Large intestine (tissue), 3 donors: ENCODE data around the gene CFAP47. TPM values are rescaled to one million over a fixed set of nuclear protein-coding genes. Genes with fewer than 3 reads are reported as not detected.

Source experiments
- DNase-seq, 2 donors: peaks; one replicate each; pipeline versions ENCODE4 v3.0.0 to v3.0.0-alpha.2; 2013
- H3K27ac ChIP-seq: one replicate; pipeline ENCODE4 v1.5.1; 2013; ENCODE audit warnings: low read length
- H3K27me3 ChIP-seq: 2 replicates; pipeline ENCODE4 v1.6.1; 2013; ENCODE audit warnings: low read length; ENCODE audit not compliant: control insufficient read depth, insufficient read depth
- H3K36me3 ChIP-seq: 2 replicates; pipeline ENCODE4 v1.6.1; 2013; ENCODE audit warnings: low read length; ENCODE audit not compliant: control insufficient read depth, insufficient read depth
- H3K4me1 ChIP-seq: one replicate; pipeline ENCODE4 v1.6.1; 2013; ENCODE audit warnings: low read length; ENCODE audit not compliant: control insufficient read depth, insufficient read depth
- H3K4me3 ChIP-seq: one replicate; pipeline ENCODE4 v1.5.1; 2013; ENCODE audit warnings: low read length
- H3K9me3 ChIP-seq: one replicate; pipeline ENCODE4 v1.6.1; 2013; ENCODE audit warnings: mild to moderate bottlenecking, low read depth, low read length, moderate library complexity; ENCODE audit not compliant: control insufficient read depth
- WGBS: methylation state at CpG from one replicate; pipeline ENCODE4 v1.1.5; 2013; ENCODE audit warnings: low lambda C conversion rate; ENCODE audit not compliant: insufficient coverage; 5-methylcytosine and 5-hydroxymethylcytosine counted together
- polyA plus RNA-seq: library from polyadenylated mRNA; unstranded; fragments of 120-200 nt; gene quantifications from one replicate; pipeline ENCODE4 v1.2.1, GENCODE V29; 2013

The CFAP47 gene
- polyA plus RNA-seq, 1 donor: 0.04 TPM

- no peaks in the 10 kb centered on the region for H3K9me3 ChIP-seq
- no peak for DNase-seq
- WGBS: no CpG with 5 or more reads among the region's 1 CpG
- no peaks in the 10 kb centered on the region for H3K27me3 ChIP-seq
- no peaks in the 10 kb centered on the region for H3K36me3 ChIP-seq
- H3K4me3 ChIP-seq: no peak overlapping the region
- H3K4me1 ChIP-seq: no peaks in the 10 kb centered on the region
- no peak overlapping the region for H3K27ac ChIP-seq
Observed at GRCh38 chrX:36357855-36358254, 438.3 kb downstream of the CFAP47 start.

DNA sequence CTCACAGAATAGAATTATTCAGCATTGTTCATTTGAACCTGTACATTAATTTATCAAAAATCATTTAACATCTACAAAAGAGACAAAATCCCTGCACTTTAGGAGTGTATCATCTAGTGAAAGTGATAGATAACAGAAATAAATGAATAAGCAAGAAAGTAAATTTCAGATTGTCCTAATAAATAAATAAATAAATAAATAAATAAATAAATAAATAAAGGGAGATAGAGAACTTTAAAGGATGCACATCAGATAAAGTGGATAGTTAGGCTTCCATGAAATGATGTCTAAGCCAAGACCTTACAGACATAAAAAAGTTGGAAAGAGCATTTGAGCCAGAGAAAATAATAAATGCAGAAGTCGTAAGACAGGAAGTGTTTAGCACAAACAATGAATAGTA lies 444.7 kb downstream of the CFAP47 start:
- 100% methylated on average over 1 of the region's 1 CpG for WGBS

GRCh38 chrX:36383495-36383894 lies 464.0 kb downstream of the CFAP47 start:
- H3K27me3 ChIP-seq: no peaks in the 10 kb centered on the region
- H3K36me3 ChIP-seq: no peaks in the 10 kb centered on the region
- WGBS: no CpG with 5 or more reads among the region's 4 CpGs
- no peaks in the 10 kb centered on the region for H3K9me3 ChIP-seq
- no peak overlapping the region for H3K27ac ChIP-seq
- no peaks in the 10 kb centered on the region for H3K4me1 ChIP-seq
- DNase-seq: no peak
- no peak overlapping the region for H3K4me3 ChIP-seq

More for the DNA sequence above, 444.7 kb downstream of the CFAP47 start:
- Histone ChIP-seq H3K27me3 (no peaks in the 10 kb centered on the region), H3K36me3 (no peaks in the 10 kb centered on the region), H3K4me1 (no peaks in the 10 kb centered on the region), H3K27ac (no peak overlapping the region), H3K9me3 (no peaks in the 10 kb centered on the region), H3K4me3 (no peak overlapping the region)
- DNase-seq: no peak

DNA sequence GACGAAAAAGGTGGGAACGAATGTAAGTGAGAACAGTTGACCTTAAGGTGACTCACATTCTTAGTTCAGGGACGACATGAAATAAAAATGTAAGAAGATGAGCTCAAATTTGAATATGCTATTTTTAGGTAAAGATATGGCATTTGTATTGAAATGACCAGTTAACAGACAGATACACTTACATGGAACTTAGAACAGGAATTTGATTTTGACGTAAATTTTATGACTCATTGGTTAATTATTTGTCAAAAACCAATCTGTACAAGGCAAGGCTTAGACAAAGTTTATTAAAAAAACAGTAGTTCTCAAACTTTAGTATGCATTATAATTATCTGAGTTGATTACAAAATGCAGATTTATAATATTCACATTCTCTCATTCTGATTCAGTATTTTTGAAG lies 469.4 kb downstream of the CFAP47 start:
- DNase-seq: no peak
- Histone ChIP-seq H3K27me3 (no peaks in the 10 kb centered on the region), H3K36me3 (no peaks in the 10 kb centered on the region), H3K27ac (no peak overlapping the region), H3K4me1 (no peaks in the 10 kb centered on the region), H3K9me3 (no peaks in the 10 kb centered on the region), H3K4me3 (no peak overlapping the region)
- 92% methylated on average over 2 of the region's 4 CpGs for WGBS

GRCh38 chrX:36401774-36402173 lies 482.2 kb downstream of the CFAP47 start:
- no CpG with 5 or more reads among the region's 3 CpGs for WGBS
- H3K4me3 ChIP-seq: no peak overlapping the region
- H3K27ac ChIP-seq: no peak overlapping the region
- H3K27me3 ChIP-seq: no peaks in the 10 kb centered on the region
- no peaks in the 10 kb centered on the region for H3K9me3 ChIP-seq
- no peak for DNase-seq
- H3K36me3 ChIP-seq: no peaks in the 10 kb centered on the region
- no peaks in the 10 kb centered on the region for H3K4me1 ChIP-seq

DNA sequence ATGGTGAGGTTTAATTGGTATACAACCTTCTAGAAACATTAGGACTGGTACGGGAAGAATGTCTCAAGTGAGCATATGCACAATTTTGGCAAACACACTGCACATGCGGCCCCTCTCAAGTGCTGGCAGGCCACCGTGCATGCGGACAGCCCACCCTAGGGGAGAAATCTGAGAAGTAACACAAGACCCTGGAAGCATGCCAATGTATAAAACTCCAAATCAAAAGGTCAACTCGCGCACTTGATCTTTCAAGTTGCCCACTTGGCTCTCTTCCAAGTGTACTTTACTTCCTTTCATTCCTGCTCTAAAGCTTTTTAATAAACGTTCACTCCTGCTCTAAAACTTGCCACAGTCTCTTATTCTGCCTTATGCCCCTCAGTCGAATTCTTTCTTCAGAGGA lies 488.3 kb downstream of the CFAP47 start:
- H3K4me3 ChIP-seq: no peak overlapping the region
- no peaks in the 10 kb centered on the region for H3K9me3 ChIP-seq
- no peaks in the 10 kb centered on the region for H3K36me3 ChIP-seq
- no peak overlapping the region for H3K27ac ChIP-seq
- no CpG with 5 or more reads among the region's 8 CpGs for WGBS
- no peaks in the 10 kb centered on the region for H3K4me1 ChIP-seq
- no peak for DNase-seq
- no peaks in the 10 kb centered on the region for H3K27me3 ChIP-seq

DNA sequence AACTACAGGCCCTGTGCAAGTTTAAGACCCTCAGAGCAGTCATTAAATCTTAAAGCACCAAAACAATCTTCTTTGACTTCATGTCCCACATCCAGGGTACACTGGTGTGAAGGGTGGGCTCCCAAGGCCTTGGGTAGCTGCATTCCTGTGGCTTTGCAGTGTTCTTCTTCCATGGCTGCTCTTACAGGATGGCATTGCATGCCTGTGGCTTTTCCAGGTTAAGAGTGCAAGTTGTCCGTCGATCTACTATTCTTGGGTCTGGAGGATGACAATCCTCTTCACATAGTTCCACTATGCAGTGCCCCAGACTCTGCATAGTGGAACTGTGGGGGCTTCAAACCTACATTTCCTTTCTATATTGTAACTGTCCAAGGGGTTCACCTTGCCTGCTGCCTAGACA lies 494.5 kb downstream of the CFAP47 start:
- WGBS: no CpG with 5 or more reads among the region's 2 CpGs
- no peak overlapping the region for H3K27ac ChIP-seq
- no peaks in the 10 kb centered on the region for H3K36me3 ChIP-seq
- no peaks in the 10 kb centered on the region for H3K9me3 ChIP-seq
- H3K4me1 ChIP-seq: no peaks in the 10 kb centered on the region
- DNase-seq: no peak
- H3K27me3 ChIP-seq: no peaks in the 10 kb centered on the region
- no peak overlapping the region for H3K4me3 ChIP-seq

- H3K27me3 ChIP-seq: no peaks in the 10 kb centered on the region
- no peaks in the 10 kb centered on the region for H3K36me3 ChIP-seq
- no CpG with 5 or more reads among the region's 1 CpG for WGBS
- H3K4me3 ChIP-seq: no peak overlapping the region
- no peak overlapping the region for H3K27ac ChIP-seq
- H3K4me1 ChIP-seq: no peaks in the 10 kb centered on the region
- no peak for DNase-seq
- no peaks in the 10 kb centered on the region for H3K9me3 ChIP-seq
Observed at GRCh38 chrX:36422368-36422767, 502.8 kb downstream of the CFAP47 start.

- H3K27ac ChIP-seq: no peak overlapping the region
- no CpG with 5 or more reads among the region's 3 CpGs for WGBS
- no peak for DNase-seq
- no peaks in the 10 kb centered on the region for H3K4me1 ChIP-seq
- H3K9me3 ChIP-seq: no peaks in the 10 kb centered on the region
- H3K36me3 ChIP-seq: no peaks in the 10 kb centered on the region
- no peak overlapping the region for H3K4me3 ChIP-seq
- H3K27me3 ChIP-seq: no peaks in the 10 kb centered on the region
Observed at GRCh38 chrX:36431819-36432218, 512.3 kb downstream of the CFAP47 start.

GRCh38 chrX:36434522-36434921 lies 515.0 kb downstream of the CFAP47 start:
- Histone ChIP-seq H3K27me3 (no peaks in the 10 kb centered on the region), H3K27ac (no peak overlapping the region), H3K9me3 (no peaks in the 10 kb centered on the region), H3K36me3 (no peaks in the 10 kb centered on the region), H3K4me1 (no peaks in the 10 kb centered on the region), H3K4me3 (no peak overlapping the region)
- WGBS: no CpG with 5 or more reads among the region's 1 CpG
- DNase-seq: no peak
